Effector CD4-positive, alpha-beta T cell (primary cell): ENCODE results near the gene EXOC6B.
"Not testable (repeated sequence)": the region's sequence is repeated elsewhere in the genome, so short reads cannot be mapped to it uniquely, and the experiment has no call there.

Source experiments
- DNase-seq: peaks from one replicate; pipeline ENCODE4 v3.0.0-alpha.2; 2020

EXOC6B gene

DNA sequence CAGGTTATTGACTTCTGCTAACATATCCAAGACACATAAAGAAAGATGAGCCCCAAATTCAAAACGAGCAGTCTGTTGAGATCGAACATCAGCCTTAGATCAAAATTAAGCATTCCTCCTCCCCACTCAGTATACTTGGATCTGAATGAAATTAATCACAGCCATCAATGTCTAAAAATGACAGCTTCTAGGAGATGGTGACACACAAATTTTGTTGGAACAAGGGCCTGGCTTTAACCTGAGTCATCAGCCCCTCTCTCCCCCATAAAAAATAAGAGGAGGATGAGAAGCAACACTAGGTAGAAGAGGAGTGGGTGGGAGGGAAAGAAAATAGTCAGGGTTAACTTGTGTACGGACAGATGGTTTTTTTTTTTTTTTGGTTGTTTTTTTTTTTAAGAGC is 223.1 kb downstream of the EXOC6B start:
- no peak for DNase-seq

DNA sequence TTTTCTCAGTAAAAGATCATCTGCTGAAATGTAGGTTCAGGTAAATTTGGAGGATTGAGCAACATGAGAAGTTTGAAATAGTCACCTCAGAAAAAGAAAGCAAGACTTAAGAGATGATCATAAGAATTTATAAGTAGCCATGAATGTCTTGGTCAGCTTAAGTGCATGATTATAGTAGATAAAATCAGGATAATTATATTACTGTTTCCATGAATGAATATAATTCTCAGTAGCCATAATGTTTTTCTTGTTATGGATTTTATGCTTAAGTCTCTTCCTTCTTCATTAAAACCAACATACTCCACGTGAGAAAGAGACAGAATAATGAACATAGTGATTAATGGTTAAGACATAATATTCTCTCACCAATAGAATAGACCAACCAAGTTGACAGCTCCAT is 223.7 kb downstream of the EXOC6B start:
- no peak for DNase-seq

DNA sequence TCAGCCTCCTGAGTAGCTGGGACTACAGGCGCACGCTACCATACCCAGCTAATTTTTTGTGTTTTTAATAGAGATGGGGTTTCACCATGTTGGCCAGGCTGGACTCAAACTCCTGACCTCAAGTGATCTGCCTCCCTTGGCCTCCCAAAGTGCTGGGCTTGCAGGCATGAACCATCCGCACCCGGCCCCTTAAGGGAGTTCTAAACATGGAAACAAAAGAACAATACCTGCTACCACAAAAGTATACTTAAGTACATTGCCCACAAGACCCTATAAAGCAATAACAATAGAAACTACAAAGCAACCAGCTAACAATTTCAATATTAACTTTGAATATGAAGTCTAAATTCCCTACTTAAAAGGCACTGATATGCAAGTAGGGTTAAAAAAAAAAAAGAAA is 242.0 kb downstream of the EXOC6B start:
- DNase-seq: not testable (repeated sequence)

DNA sequence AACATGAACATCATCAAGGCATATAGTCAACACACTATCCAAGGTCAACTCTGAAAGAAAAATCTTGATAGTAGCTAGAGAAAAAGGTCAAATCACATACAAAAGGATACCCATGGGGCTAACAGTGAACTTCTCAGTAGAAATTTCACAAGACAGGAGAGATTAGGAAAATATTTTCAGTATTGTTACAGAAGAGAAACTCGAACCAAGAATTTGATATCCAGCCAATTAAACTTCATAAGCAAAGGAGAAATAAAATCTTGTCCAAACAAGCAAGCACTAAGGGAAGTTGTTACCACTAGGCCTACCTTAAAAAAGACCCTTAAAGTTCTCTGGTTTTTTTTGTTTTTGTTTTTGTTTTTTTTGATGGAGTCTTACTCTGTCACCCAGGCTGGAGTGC is 242.5 kb downstream of the EXOC6B start:
- DNase-seq: no peak

DNA sequence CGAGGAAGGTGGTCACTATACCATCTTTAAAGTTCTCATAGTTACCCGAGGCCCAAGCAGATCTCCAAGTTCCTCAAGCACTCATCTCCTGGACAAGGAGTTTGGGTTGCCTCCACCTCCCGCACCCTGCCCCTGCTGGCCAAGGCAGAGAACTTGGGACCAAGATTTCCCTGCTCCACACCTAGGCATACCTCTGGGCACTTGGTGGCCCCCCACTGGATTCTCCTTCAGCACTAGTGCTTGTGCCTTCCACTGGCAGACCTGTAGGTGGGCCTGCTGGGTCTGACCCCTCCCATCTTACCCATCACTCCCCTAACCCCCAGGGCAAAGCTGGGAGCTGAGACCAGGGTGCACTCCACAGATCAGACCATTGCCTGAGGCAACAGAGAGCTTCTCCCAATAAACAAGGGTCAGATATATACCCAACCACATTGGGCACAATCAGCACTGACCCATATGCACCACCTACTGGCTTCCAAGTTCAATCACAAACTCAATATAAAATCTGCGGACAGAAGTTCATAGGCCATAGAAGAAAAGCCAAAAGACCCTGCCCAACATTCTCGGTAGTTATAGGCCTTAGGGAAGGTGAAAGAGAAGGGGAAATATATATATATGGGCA is 244.2 kb downstream of the EXOC6B start:
- DNase-seq: no peak

DNA sequence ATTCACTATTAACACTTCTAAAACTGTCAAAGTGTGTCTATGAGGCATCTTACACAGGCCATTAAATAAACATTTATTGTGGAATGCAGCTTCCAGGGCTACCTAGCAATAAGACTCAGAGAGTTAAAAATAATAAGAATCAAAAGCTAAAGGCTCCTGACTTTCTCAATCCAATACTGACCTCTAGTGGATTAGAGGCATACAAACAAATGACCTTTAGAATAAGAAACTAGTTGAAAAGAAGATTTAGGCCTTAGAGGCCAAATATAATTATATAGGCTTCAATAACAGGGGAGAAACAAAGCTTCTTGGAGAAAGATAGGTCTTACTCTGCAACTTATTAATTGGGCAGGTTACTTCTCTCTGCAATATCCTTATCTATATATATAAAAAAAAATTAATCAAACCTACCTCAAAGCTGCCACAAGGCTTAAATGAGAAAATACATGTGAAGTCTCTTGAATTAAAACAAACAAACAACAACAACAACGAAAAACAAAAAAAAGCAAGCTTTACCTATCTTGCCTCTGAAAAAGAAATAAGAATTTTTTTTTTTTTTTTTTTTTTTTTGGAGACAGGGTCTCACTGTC is 246.1 kb downstream of the EXOC6B start:
- no peak for DNase-seq

DNA sequence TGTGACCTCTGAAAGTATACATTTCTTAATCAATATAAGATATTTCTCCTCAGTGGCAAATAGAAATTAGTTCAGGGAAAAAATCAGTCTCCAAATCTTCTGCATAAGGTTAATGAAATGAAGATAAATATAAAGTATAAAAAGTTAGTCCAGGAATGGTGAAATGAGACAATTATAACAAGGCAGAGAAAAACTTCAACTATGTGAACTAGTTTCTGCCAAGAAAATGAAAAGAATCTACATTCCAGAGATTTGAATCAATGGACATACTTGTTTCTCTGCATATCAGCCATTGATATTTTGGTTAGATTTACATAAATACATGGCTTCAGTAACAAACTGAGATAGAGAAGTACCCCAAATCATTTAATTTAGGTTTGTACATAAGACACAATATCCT is 249.0 kb downstream of the EXOC6B start:
- DNase-seq: no peak

DNA sequence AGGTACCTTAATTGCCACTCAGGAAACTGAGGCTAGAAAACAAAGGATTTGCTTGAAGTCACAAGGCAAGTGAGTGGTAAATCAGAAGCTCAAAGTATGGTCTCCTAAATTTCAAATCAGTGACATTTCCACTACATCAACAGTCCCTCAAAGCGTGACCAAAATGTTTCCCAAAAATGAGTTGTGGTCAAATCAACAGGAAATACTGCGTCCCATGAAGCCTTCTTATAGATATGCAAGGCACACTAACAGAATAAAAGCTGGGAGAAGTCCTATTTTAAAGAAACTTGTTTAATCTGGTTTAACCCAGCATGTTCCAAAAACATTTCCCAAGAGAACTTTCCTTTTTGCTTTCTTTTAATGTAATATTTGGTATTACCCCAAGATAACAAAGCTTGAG is 249.4 kb downstream of the EXOC6B start:
- no peak for DNase-seq

DNA sequence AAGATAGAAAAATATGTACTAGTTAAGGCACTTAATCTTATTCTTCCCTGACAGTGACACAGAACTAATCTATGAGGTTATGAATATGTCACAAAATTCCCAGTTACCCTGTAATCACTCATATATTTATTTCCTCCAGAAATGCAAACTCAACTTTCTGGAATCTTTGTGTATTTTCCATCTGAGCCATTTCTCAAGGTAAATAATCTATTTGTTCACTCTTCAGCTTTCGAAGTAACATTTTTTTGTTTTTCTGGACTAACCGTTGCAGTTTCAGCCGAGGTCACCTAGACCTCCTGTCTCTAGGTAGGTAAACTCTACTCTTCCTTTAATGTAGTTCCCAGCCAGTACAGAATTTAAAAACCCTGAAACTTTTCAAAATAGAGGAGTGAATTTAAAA is 250.9 kb downstream of the EXOC6B start:
- DNase-seq: no peak

DNA sequence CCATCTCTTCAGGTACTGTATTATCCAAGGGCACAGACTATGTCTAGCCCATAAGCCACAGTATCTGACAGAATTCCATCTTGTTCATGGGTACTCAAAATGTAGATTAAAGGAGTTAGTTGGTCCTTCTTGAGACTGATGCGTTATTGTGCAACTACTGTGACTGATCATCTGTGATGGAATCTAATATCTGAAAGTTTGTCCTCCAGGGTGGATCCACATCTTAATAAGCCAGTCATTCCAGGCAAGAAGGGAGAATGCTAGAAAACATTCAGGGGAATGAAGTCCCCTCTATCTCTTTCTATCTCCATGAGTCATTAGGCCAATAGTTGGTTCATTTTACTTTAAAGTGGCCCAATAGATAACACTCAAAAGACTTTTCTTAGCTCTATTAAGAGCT is 252.6 kb downstream of the EXOC6B start:
- no peak for DNase-seq

DNA sequence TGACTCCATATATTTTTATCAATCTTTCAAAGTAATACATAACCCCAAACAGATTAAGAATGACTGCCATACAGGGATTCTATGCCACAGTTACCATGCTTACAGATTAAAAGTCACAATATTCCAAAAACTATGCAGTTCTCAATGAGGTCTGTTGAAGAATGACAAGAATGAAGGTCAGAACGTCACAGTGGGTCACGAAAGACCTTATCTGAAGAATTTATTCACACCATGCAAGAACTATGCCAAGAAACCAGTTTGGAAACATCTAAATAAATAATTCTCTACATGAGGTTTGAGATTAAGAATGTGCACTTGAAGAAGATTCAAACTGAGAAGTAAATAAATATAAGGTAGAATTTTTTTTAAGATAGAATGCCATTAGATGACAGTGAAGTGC is 253.3 kb downstream of the EXOC6B start:
- no peak for DNase-seq

DNA sequence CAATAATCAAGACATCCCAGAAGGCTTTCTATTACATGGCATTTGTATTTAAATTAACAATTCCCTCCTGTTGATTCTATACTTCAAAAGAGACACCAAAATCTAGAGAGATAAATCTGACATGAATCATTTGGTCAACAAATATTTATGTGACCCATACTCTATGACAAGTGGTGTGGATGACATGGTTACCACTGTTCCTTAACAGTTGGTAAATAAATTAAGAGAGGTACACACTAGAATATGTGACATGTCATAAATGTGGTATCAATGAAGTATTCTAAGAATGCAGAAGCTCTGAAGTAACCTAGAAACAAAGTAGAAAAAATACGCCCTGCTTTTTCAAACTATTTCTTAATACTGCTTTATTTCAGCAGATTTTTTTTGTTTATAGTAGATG is 255.4 kb downstream of the EXOC6B start:
- DNase-seq: no peak

DNA sequence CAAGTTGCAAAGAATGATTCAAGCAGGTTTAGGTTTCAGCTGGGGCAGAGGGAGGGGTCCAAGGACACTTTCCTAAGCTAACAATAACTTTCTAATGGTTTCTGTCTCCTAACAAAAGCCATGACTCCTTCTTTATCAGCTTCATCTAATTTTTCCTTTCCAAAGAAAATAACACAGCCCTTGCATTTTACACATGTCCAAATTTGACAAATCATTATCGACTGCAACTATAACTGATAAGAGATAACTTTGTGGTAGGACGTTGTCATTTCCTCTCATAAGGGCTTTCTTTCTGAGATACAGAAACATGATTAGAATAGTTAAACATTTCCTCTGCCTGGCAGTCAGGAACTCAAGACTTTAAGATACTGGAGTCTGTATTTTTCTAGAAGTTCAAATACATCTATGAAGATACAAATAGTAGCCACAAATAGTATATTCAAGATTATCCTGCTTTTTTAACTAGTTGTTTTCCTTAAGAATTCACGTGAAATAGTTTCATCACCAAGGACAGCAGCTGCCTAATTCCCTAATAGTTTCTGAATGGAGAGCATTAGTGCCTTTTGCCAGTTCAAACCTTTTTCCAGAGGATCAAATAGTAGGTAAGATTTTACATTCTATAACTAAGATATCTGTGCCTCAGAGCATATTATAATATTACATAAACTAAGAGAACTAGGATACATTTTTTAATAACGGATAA is 263.2 kb downstream of the EXOC6B start:
- DNase-seq: no peak

DNA sequence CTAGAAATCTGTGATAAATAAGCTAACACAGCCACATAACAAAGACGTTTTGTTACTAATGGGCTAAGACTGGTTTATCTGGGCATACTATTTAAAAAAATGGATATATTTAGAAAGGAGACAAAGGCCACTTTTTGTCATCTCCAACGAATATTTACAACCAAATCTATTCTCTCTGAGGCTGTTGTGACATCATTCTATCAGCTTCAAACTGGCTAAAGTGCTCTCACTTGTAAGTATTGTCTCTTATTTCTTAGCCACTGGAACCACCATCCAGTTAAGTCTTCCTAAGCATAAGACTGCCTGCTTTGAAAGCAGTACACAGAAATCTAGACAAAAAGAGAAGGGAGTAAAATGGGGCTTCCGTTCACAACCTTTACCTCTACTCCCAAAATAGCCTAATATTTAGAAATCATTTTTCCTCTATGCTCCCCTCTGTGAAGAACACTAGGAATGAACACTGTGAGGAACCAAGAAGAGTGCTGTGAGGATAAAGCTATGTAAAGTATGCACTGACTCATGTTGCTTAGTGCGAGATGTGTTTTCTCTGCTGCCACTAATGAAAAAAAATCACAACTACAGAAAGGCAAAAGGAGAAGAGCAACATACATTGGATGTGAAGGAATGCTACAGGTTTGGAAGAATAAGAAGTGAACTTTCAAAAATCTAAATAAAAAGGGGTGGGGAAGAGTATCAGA is 264.1 kb downstream of the EXOC6B start:
- DNase-seq: no peak

DNA sequence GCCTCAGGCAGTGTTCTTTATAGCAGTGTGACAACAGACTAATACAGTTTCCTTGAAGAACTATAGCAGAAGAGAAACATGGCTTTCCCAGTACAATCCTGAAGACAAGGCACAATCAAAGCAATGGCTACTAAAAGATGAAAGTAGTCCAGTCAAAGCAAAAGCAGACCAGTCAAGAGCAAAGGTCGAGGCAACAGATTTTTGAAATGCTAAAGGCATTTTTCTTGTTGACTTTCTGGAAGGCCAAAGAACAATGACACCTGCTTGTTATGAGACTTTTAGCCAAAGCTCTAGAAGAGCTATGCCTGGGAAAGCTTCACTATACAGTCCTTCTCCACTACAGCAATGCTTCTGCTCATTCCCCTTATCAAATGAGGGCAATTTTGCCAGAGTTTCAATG is 269.9 kb downstream of the EXOC6B start:
- DNase-seq: no peak

DNA sequence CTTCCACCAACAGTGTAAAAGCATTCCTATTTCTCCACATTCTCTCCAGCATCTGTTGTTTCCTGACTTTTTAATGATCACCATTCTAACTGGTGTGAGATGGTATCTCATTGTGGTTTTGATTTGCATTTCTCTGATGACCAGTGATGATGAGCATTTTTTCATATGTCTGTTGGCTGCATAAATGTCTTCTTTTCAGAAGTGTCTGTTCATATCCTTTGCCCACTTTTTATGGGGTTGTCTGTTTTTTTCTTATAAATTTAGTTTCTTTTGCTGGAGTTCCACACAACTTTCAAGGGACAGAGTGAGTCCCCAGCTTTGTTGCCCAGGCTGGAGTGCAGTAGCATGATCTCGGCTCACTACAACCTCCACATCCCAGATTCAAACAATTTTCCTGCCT is 270.5 kb downstream of the EXOC6B start:
- DNase-seq: not testable (repeated sequence)

DNA sequence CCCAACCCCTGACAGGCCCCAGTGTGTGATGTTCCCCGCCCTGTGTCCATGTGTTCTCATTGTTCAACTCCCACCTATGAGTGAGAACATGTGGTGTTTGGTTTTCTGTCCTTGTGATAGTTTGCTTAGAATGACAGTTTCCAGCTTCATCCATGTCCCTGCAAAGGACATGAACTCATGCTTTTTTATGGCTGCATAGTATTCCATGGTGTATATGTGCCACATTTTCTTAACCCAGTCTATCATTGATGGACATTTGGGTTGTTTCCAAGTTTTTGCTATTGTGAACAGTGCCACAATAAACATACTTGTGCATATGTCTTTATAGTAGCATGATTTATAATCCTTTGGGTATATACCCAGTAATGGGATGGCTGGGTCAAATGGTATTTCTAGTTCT is 270.9 kb downstream of the EXOC6B start:
- DNase-seq: not testable (repeated sequence)

DNA sequence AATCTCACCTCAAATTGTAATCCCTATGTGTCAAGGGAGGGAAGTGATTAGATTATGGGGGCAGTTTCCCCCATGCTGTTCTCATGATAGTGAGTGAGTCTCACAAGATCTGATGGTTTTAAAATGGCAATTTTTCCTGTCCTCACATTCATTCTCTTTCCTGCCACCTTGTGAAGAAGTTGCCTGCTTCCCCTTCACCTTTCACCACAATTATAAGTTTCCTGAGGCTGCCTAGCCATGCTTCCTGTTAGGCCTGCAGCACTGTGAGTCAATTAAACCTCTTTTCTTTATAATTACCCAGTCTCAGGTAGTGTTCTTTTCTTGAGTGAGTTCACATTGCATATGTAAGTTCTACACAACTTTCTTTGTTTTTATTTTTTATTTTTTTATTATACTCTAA is 271.5 kb downstream of the EXOC6B start:
- DNase-seq: no peak

DNA sequence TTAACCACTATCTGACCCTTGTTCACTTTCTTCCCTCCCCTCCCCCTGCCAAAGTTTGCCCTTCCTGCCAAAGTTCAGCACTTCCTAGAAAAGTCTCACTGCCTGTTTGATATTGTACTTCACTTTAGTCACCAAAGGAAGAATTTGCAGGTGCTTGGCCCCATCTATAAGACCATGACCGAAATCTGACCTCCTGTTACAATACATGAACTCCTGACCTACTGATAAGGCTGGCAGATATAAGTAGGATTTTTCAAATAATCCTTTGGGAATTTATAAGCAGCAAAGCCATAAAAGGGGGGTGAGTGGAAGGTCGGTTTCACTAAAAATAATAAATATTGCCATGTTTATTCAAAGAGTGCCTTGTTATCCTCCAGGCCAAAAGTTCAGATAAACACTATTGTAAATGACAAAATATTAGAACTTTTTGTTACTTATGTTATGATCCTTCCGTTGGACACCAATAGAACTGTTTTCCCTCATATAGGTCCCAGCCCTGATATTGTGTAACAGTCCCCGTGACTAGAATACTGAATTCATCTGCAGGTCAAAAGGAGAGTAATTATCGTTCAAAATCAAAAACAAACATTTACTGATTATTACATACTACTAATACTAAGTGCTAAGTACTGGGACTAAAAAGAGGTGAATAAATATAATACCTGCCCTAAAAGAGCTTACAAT is 277.6 kb downstream of the EXOC6B start:
- DNase-seq: no peak

DNA sequence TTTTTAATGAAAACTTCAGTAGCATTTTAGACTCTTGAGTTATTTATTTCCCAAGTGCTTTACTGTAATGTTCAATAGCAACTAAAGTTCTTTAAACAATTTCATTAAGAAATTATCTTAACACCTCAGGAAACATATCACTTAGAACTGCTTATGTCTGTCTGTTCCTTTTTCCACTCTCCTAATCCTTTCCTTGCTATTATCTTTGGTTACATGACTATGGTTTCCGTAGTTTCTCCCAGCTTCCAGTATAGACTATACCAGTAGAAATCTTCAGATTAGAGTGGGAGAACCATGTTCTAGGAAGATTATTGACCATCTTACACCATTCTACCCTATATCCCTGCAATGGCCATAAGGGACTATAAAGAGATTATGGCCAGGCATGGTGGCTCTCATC is 280.0 kb downstream of the EXOC6B start:
- DNase-seq: no peak

DNA sequence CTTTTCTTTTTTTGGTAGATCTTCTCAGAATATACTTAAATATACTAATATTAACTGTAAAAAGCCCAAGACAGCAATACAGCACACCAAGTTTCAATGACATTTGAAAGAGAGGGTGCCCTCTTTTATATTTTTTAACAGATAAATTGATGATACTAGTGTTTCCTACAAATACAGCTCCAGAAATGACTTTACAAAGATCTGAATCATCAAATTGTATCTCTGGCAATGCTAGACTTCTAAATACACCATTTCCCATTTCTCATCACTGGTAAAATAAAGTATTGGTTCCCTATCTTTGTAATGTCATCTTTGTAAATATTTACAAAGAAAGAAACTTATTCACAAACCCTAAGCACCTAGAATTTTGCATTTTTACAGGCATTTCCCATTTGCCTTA is 281.3 kb downstream of the EXOC6B start:
- DNase-seq: no peak

DNA sequence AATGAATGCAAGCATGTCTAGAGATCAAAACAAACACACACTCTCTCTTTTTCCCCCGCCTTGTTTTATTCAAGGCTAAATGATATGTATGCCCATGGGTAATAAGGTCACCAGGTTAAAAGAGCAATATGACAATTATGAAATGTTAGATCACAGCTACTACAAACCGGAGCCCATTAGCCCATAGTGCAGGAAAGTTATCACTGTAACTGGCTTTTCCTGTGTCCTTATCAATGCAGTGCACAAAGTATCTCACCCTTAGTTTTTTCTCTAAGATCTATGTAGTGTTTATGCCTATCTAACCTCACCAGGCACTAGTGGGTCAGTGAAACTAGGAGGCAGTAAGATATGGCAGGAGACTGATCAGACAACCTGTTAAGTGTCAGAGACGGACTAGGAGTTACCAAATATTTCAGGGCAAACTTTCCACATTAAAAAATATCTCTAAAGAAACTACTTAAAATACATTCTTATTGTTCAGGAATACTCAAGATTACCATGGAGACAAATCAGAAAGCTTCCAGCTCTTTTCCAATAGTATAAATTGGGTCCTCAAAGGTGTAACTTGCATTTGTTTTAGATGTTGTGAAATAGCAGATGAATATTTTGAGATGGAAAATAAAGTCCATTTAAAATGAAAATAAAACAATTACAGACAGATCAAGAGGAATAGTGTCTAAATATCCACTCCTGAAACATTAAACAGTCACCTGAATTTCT is 282.2 kb downstream of the EXOC6B start:
- DNase-seq: no peak

DNA sequence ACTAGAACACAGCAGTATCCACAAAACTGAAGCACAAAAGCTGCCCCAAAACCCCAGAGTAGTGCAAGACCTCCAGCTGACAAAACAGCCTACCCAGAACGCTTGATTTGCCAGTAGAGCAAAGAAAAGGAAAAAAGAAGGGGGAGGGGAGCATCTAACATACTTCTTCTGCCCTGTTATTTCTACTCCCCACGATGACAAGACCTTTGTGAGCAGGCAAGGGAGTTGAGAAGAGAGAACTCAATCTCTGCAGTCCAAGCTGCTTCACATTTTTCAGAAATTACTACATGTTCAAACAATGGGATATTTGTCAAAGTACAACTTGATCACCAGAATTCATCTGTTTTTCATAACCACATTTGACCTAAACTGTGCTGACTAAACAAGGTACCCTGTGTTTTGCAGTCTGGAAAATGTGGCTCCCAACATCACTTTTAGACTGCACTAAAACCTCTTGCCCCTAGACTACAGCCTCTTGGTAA is 286.7 kb downstream of the EXOC6B start:
- no peak for DNase-seq
